HG03135 (cell line): ENCODE measurements around the gene NAA80.
"Not testable (repeated sequence)": the region's sequence is repeated elsewhere in the genome, so short reads cannot be mapped to it uniquely, and the experiment has no call there.

Experiments used
- ATAC-seq: cut with Tn5 transposase; IDR thresholded peaks from one replicate; pipeline ENCODE4 v1.9.1; 2021; ENCODE audit warnings: mild to moderate bottlenecking, moderate library complexity; ENCODE audit not compliant: unreplicated experiment

NAA80 gene

DNA sequence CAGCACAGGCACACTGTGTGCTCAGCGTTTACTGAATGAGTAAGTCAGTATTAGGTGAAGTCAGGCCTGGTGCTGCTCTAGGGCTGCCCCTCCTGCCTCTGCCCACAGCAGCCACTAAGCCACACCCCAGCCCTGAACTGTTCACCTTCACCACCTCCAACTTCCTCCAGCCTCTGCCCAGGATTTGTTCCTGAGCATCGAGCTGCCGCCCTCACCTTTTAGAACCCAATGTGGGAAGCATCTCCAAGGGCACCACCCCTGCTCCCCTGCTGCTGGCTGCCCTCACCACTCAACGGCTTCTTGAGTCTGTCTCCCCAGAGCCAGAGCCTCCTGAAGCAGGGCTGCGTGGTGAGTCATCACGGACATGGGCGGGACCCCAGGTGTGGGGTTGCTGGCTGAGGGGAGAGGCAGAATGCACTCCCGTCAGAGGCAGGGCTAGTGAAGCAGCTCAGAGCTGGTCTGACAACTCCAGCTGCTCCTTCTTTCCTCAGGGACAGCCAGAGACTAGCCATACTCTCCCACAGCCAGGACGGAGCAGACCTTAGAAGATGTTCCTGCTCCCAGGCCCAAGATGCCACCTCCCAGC, 17.5 kb upstream of the NAA80 start:
- ATAC-seq = no peak

DNA sequence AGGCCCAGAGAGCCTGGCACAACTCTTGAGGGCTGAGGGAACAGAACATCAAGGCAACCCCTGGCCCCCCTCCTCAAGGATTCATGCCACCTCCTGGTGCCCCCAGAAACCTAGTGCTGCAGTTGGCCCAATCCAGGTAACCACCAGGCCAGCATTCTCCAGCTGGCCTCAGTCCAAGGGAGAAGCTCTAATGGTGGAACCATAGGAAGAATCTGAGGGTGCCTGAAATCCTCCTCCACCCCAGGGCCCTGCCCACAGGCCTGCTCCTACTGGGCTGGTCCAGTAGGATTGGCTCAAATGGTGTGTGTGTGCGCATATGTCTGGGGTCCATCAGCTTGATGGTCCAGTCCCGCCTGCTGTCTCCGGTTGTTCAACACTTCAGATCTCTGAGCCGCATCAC, 15.6 kb upstream of the NAA80 start:
- ATAC-seq = no peak

DNA sequence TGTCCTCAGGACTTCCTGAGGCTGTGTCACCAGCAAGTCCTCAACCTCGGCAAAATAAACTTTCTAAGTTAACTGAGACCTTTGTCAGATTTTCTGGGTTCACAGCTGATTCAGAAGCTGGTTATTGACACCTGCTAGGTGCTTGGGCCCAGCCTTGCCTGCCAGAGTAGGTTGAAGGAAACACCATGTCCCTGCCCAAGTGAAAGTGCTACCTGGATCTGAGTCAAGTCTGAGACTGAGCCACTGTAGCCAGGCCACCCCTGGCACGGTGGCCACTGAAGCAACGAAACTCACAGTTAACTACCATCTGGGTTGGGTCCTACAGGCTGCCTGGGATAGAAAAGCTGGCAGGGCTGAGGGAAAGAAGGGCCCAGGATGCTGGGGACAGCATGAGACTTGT, 15.1 kb upstream of the NAA80 start:
- no peak for ATAC-seq

DNA sequence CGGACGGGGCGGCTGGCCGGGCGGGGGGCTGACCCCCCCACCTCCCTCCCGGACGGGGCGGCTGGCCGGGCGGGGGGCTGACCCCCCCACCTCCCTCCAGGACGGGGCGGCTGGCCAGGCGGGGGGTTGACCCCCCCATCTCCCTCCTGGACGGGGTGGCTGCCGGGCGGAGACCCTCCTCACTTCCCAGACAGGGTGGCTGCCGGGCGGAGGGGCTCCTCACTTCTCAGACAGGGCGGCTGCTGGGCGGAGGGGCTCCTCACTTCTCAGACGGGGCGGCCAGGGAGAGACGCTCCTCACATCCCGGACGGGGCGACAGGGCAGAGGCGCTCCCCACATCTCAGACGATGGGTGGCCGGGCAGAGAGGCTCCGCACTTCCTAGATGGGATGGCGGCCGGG, 12.8 kb upstream of the NAA80 start:
- not testable (repeated sequence) for ATAC-seq

DNA sequence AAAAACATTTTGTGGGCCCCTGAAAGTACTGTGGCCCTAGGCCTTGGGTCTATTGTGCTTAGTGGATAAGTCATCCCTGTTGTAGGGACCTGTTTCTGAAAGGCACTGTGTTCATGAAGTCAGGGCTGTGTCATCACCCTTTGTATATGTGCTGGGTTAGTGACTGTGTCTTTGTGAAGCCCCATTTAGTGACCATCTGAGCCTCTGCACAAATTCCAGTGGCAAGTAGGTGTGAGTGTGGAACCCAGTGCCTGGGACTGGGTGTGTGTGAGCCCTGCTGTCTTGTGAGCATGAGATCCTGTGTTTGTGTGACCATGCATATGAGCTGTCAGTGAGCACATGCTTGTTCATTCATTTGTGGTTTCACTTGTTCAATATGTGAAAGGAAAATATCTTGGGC, 5.4 kb upstream of the NAA80 start:
- no peak for ATAC-seq

DNA sequence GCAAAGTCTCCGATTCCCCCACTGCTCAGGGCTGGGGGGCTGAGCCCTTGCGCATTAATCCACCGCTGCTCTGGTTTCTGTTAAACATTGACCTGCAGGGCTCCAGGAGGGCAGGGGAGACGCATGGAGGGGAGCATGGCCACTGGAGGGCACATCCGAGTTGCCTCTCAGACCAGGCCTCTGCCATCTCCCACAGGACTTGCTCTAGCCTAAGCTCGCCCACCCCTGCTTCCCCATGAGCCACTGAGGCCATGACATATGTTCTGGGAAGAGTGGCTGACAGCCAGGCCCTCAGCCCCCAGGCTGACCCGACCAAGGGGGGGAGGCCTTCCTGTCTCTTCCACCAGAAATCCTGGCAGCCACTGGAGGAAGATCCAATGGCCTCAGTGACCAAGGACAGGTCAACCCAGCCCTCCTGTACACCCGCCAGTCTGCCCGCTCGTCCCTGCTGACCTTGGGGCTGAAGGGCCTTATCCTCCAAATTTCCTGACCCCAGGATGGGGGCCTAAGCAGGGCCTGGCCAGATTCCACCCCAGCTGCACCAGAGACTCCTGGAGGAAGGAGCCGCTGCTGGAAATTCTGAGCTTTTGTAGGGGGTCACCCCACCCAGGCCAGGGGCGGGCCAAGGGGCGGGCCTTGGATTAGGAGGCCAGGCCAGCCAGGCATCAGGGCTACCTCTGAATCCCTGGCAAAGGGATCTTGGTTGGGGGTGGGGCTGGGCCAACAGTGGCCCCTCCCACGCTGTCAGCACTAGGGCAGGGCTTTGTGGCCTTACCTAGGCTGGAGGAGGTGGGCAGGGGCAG, 4.0 kb upstream of the NAA80 start, which contains the start of gene HYAL1:
Gene HYAL1, minus strand, starts transcription at position 562 of the 803 bp plus-strand sequence. CDS start 618 bp downstream, outside the sequence.
- ATAC-seq = no peak

DNA sequence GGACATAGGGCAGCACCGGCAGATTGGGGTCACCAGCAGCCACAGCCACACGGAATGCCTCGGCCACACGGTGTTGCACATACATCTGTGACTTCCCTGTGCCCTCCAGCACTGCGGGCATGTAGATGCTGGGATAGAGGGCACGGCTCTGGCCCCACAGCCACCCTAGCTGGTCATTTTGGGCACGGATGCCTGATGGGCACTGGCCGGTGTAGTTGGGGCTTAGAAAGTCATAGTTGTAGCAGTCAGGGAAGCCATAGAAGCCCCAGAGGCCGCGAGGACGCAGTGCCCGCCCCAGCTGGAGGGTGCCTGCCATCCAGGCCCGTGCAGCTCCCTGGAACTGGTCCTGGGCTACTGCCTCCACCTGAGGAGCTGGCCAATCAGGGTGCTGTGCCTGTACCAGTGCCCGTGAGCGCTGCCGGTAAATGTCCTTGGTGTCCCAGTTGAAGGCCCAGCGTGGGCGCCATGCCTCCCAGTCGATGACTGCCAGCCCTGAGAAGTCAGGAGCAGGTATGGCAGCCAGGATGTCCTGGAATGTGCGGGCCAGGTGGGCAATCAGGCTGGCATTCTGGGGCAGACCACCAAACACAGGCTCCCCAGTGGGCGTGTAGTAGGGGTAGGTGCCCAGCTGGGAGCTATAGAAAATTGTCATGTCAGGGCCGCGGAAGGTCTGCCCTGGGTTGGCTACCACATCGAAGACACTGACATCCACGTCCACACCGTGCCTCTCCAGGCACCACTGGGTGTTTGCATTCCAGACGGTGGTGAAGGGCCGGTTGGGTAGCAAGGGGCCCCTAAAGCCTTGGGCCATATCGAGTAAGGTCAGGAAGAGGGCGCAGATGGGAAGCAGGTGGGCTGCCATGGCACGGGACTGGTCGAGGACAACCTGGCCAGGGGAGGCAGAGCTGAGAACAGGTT, 3.1 kb upstream of the NAA80 start:
- no peak for ATAC-seq

DNA sequence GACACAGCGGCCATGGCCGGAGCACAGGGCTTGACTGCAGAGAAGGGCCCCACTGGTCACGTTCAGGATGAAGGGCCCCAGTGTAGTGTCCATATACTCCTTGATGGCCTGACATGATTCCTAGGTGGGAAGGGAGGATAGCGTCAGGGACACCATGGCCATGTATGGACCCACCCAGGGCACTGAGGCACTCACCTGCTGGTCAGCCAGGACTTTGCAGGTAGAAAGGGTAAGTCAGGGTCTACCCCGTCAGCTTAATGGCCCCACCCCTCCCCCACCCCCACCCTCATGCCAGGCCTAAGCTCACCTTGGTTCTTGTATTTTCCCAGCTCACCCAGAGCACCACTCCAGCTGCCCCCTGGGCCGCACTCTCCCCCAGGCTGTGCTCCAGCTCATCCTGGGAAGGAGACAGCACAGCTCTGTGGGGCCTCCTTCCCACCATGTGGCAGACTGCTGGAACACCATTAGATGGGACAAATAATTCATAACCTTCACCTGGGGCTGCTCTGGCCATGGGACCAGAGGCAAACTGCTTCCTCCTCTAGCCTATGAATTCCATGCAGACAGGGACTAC, 1.6 kb upstream of the NAA80 start:
- ATAC-seq = no peak

DNA sequence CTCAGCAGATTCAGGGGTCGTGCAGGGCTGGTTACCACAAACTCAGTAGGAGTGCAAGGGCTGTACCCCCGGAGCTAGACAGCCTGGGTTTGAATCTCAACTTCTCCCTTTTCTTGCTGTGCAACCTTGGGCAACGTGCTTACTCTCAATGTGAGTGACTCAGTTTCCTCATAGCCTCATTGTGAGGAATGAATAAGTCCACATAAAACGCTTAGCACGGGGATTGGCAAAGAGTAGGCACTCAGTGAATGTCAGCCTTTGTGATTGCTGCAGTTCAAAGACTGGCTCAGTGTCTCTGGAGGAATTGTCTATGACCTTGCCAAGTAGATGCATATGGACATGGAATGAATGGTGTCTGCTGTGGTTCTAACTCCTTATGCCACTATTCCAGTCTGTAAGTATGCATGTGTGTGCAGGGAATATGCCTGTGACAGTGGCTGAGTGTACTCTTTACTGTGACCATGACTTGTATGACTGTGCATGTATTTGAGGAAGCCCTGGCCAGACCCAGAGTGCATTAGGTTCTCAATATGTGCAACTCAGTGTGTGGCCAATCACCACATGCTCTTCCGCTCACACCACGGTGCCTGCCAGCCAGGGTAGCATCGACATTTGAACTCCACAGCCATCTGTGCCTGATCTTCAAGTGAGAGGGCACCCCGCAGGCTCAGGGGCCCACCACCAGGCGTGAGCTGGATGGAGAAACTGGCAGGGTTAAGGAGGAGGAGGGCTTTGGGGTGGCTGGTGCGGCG, 900 bp upstream of the NAA80 start:
- no peak for ATAC-seq

DNA sequence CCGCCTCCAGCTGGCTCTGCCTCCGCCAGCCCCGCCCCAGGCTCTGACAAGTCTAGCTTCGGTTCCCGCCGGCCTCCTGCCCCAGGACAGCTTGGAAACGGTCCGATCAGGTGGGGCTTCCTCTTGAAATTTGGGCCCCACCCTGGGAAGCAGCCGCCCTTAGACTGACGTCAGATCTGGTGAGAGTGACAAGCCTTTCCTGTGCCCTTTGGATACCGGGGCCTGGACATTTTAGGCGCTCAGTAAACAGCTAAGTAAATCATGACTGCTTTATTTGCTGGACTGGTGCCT, 378 bp upstream of the NAA80 start:
- no peak for ATAC-seq

DNA sequence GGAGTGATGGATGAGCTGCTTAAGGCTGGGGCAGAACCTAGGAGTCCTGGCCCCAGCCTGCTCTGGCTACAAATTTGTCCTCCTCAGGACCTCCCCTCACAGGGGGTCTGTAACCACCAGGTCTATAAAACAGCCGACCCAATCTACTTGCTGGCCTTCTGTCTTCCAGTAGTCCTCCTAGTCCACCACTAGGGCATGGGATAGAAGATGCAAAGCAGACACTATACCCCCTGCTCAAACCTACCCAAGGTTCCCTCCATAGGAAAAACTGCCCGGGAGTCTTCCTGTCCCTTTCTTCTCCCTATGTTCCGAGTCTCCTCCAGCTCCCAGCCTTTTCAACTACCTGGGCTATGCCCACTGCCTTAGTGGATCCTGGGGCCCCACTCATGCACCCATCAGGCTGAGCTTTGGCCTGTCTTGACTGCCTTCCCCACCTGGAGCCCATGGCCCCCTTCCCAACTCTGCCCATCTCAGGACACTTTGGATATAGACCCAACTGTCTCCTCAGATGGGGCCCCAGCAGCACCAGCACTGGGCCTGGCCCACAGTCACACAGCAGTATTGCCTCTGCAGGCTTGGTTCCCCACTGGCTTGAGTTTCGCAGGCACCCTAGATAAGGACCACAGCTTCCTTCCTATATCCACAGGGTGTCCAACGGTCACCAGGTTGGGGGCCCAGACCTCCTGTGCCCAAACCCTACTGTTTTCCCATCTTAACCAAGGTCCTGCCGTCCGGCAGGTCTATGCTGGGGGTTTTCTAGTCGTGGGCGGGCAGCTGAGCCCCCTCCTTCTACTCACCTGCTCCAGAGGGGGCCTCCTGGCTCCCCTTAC, 1.1 kb downstream of the NAA80 start:
- no peak for ATAC-seq

DNA sequence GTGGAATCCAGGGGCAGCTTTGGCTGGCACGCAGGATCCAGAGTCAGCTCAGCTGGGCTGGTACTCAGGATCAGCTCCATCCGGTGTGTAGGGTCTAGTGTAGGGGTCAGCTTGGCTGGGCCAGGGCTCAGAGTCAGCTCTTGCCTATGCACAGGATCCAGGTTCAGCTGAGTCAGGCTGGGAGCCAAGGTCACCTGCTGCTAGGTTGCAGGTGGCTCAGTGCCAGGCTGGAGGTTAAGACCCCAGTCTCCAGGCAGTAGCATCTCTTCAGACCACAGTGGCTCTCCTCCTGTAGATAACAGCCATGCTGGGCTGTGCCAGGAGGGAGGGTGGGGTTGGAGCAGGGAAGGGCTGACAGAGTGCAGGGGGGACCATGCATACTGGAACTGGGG, 1.8 kb downstream of the NAA80 start:
- ATAC-seq = no peak

DNA sequence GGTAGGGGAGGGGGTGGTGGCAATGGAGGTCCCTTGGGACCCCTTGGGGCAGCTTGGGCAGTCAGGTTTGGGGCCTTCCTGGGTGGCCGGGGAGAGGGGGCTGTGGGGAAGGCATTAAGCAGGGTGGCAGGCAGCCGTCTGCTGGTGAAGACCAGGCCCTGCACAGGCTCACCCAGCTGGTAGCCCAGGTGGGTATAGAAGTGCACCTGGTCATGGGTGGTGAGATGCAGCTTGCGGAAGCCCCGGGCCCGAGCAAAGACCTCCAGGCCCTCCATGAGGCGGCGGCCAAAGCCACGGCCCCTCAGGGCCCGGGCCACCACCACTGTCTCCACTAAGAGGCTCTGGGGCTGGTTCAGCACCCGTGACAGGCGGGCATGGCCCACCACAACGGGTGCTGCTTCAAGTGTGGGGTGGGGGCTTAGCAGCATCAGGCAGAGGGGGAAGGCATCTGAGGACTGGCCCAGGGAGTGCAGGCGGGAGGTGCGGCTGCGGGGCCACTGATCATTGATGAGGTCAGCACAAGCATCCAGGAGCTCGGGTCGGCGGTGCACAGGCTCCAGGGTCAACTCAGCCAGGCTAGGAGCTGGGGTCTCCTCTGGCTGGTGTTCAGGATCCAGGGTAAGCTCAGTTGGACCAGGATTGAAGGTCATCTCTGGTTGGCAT, 2.4 kb downstream of the NAA80 start:
- no peak for ATAC-seq

DNA sequence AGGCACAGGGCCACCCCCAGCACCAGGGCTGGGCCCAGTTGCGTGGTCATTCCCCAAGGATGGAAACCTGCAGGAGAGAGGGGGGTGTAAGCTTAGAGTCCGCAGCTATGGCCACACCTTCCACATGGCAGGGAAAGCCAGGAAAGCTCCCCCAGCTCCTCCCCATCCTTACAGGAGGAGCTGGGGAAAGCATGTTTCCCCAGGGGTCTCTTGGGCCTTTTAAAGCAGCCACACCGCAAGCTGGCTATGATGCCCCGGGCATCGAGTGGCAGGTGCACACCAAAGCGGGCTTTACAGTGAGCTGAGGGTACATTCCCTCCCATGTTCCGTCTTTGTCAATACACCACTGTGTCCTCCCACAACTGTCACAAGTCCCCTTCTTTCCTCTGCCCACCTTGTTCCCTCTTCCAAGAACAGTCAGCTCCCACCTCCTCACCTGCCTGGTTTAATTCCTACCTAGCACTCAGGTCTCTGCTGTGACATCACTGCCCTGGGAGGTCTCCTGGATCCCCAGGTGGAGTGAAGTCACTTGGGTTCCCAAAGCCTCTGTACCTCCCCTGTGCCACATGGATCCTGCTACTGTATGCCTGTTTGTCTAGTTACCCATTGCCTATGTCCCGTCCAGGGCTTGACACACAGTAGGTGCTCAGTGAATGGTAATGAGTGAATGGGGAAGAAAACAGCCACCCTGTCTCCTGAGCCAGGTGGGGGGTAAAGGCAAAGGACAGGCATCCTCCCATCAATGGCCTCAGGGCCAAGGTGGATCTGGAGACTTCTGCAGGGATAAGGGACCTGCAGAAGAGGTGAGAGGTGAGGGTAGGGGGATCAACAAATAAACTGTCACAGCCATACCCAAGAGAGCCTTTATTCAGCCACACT, 3.4 kb downstream of the NAA80 start:
- ATAC-seq = no peak

DNA sequence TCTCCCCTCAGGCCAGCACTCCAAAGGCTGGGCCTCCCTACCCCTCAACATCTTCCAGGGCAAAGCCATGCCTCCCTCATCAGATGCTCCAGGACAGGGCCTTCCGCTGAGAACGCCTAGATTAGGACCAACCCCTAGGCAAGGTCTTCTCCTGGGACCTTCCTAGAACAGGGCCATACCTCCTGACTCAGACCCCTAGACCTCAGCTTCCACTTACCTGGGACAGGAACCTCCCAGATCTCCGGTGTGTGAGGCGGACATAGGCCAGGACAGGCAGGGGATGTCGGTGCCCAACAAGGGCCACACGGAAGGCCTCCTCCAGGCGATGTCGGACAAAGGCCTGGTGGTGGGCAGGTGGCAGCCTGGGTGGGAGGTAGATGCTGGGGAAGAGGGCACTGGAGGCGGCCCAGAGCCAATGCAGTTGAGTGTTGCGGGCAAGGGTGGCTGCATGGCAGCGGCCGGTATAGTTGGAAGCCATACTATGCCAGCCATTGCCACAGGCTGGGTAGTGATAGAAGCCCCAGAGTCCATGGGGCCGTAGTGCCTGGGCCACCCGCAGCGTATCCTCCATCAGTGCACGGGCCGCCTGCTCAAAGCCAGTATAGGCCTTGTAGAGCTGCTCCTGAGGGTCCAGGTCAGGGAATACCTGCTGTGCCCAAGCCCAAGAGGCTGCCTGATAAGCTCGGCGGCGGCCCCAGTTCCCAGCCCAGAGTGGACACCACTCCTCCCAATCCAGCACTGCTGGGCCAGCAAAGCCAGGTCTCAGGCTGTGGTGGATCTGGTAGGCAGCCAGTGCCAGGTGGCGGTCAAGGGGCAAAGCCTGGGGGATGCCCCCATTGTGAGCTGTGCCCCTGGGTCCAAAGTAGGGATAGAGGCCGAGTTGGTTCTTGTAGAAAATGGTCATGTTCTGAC, 4.5 kb downstream of the NAA80 start:
- ATAC-seq = no peak

DNA sequence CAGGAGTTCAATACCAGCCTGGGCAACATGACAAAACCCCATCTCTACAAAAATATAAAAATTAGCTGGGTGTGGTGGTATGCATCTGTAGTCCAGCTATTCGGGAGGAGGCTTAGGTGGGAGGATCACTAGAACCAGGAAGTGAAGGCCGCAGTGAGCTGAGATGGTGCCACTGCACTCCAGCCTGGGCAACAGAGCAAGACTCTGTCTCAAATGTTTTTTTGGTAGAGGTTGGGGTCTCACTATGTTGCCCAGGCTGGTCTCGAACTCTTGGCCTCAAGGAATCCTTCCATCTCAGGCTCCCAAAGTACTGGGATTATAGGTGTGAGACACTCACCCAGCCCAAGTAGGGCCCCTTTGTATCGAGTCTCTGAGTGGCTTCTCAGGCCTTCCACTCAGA, 5.1 kb downstream of the NAA80 start:
- ATAC-seq = no peak

DNA sequence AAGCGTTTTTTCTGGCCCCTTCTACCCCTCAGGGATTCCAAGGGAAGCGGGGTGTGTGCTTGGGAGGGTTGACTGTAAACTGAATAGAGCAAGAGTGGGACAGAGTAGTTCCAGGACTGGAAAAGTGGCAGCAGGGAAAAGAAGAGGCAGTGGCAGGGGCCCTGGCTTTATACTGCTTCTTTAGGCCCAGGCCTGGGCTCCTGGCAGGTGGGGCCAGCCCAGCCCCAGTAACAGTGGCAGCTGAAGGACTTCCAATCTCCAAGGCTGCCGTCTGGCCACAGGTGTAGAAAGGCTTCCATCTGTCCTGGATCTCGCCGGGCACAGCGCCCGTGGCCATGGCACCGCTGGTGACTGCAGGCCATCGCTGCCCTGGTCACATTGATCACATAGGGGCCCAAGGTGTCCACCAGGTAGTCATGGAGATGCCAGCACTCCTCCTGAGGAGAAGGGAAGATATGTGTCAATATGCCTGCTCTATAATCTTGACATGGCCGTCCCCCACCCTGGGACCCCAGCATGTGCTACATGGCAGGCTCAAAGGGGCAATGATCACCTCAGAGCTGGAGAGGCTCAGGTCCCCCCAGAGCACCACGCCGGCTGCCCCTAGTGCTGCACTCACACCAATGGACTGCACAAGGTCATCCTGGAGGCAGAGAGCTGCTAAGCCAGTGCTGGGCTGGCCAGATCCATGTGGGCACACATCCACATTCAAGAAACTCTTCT, 6.0 kb downstream of the NAA80 start:
- ATAC-seq = no peak
